HUES64 (cell line): ENCODE data around the gene DDT.
"Not testable (repeated sequence)": the region's sequence is repeated elsewhere in the genome, so short reads cannot be mapped to it uniquely, and the experiment has no call there.

Experiments used
- H3K27ac ChIP-seq: 2 replicates; pipeline ENCODE4 v1.7.0; 2013; ENCODE audit warnings: low read depth, low read length, inconsistent platforms
- H3K27me3 ChIP-seq: 2 replicates; pipeline ENCODE4 v1.6.1; 2013; ENCODE audit warnings: mild to moderate bottlenecking, low read length; ENCODE audit not compliant: insufficient read depth
- H3K36me3 ChIP-seq: 2 replicates; pipeline ENCODE4 v1.6.1; 2013; ENCODE audit warnings: mild to moderate bottlenecking, low read length; ENCODE audit not compliant: insufficient read depth
- H3K4me1 ChIP-seq: 2 replicates; pipeline ENCODE4 v1.6.1; 2013; ENCODE audit warnings: mild to moderate bottlenecking, low read length, moderate library complexity; ENCODE audit not compliant: insufficient read depth
- H3K4me3 ChIP-seq: 2 replicates; pipeline ENCODE4 v1.5.1; 2013; ENCODE audit warnings: mild to moderate bottlenecking, low read length, moderate library complexity
- H3K9ac ChIP-seq: 2 replicates; pipeline ENCODE4 v1.6.1; 2013; ENCODE audit warnings: mild to moderate bottlenecking, low read depth, low read length
- H3K9me3 ChIP-seq: 2 replicates; pipeline ENCODE4 v1.6.1; 2013; ENCODE audit warnings: low read depth, low read length; ENCODE audit not compliant: insufficient read depth
- WGBS: fragments of 150-250, 120-280 bp; methylation state at CpG from one replicate; pipeline ENCODE4 v1.1.7; 2013; ENCODE audit warnings: missing lambda C conversion rate; 5-methylcytosine and 5-hydroxymethylcytosine counted together

Gene DDT

DNA sequence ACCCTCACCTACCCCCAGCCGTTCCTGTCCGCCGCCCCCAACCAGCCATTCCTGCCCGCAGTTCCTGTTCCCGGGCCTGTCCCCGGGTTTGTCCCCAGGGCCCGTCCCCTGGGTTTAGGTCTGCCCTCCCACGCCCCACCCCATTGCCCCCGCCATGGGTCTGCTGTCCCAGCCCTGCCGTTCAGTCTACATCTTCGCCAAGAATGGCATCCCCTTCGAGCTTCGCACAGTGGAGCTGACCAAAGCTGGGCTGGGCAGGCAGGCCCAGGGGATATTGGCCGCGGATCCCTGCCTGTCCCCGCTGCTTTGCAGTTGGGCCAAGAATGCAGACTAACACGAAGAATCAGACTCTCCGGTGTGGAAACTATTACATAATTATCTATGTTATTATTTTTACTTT is 24.5 kb downstream of the DDT start:
- H3K36me3 ChIP-seq, H3K9me3 ChIP-seq, H3K9ac ChIP-seq, H3K4me1 ChIP-seq, H3K4me3 ChIP-seq, H3K27ac ChIP-seq, H3K27me3 ChIP-seq: not testable (repeated sequence)
- 86% methylated on average over 16 of the region's 18 CpGs for WGBS

DNA sequence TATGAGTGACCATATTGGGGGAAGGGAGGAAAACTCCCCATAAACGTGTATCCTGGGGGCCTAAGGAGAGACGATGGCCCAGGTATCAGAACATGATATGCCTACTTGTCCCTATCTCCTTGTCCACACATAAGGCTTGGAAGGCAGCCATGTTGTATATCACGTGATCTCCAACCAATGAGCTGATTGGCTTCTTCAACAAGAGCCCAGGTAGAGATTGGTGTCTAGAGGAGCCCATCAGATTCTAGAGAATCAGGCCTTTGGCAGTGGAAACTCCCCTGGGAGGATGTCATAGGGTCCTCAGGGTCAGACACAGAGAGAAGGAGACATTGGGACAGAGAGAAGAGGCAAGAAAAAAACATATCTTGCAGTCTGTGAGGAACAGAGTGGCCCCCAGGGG is 26.9 kb downstream of the DDT start:
- not testable (repeated sequence) for H3K4me1 ChIP-seq, H3K9me3 ChIP-seq, H3K27ac ChIP-seq, H3K36me3 ChIP-seq, H3K27me3 ChIP-seq, H3K9ac ChIP-seq, H3K4me3 ChIP-seq
- 85% methylated on average over 1 of the region's 3 CpGs for WGBS

- H3K4me1 ChIP-seq, H3K27ac ChIP-seq, H3K36me3 ChIP-seq, H3K9me3 ChIP-seq, H3K9ac ChIP-seq, H3K27me3 ChIP-seq, H3K4me3 ChIP-seq: not testable (repeated sequence)
- WGBS, result no CpG with 5 or more reads among the region's 14 CpGs
Observed at GRCh38 chr22:23940166-23940565, 34.1 kb downstream of the DDT start.

- Histone ChIP-seq H3K4me3 (no peak overlapping the region), H3K27me3 (no peaks in the 10 kb centered on the region), H3K9ac (no peak overlapping the region), H3K27ac (no peak overlapping the region), H3K9me3 (no peaks in the 10 kb centered on the region), H3K36me3 (no peaks in the 10 kb centered on the region), H3K4me1 (no peaks in the 10 kb centered on the region)
- WGBS, result 83% methylated on average over 3 of the region's 3 CpGs
Observed at GRCh38 chr22:23939017-23939357, 35.3 kb downstream of the DDT start.

GRCh38 chr22:23938328-23939016 is 35.8 kb downstream of the DDT start:
- 95% methylated on average over 5 of the region's 5 CpGs for WGBS

GRCh38 chr22:23926561-23926960 is 47.7 kb downstream of the DDT start:
- H3K9me3 ChIP-seq, result peaks cover 23% of the 10 kb centered on the region
- H3K36me3 ChIP-seq, result peaks cover 21% of the 10 kb centered on the region
- no peaks in the 10 kb centered on the region for H3K27me3 ChIP-seq
- no peaks in the 10 kb centered on the region for H3K4me1 ChIP-seq
- H3K9ac ChIP-seq, result no peak overlapping the region
- WGBS, result 76% methylated on average over 14 of the region's 14 CpGs
- no peak overlapping the region for H3K27ac ChIP-seq
- no peak overlapping the region for H3K4me3 ChIP-seq

More at GRCh38 chr22:23938328-23939016, 35.8 kb downstream of the DDT start:
- H3K4me3 ChIP-seq, result no peak overlapping the region
- no peak overlapping the region for H3K9ac ChIP-seq
- no peak overlapping the region for H3K27ac ChIP-seq
- H3K36me3 ChIP-seq, result no peaks in the 10 kb centered on the region
- no peaks in the 10 kb centered on the region for H3K27me3 ChIP-seq
- H3K9me3 ChIP-seq, result no peaks in the 10 kb centered on the region
- H3K4me1 ChIP-seq, result no peaks in the 10 kb centered on the region

GRCh38 chr22:23925020-23925606 is 49.1 kb downstream of the DDT start:
- no peaks in the 10 kb centered on the region for H3K27me3 ChIP-seq
- peaks cover 18% of the 10 kb centered on the region for H3K9me3 ChIP-seq
- no peaks in the 10 kb centered on the region for H3K4me1 ChIP-seq
- 96% methylated on average over 5 of the region's 6 CpGs for WGBS
- no peak overlapping the region for H3K27ac ChIP-seq
- peaks cover 21% of the 10 kb centered on the region for H3K36me3 ChIP-seq
- H3K4me3 ChIP-seq, result no peak overlapping the region
- H3K9ac ChIP-seq, result no peak overlapping the region

GRCh38 chr22:23922921-23923320 is 51.3 kb downstream of the DDT start:
- 94% methylated on average over 2 of the region's 2 CpGs for WGBS

DNA sequence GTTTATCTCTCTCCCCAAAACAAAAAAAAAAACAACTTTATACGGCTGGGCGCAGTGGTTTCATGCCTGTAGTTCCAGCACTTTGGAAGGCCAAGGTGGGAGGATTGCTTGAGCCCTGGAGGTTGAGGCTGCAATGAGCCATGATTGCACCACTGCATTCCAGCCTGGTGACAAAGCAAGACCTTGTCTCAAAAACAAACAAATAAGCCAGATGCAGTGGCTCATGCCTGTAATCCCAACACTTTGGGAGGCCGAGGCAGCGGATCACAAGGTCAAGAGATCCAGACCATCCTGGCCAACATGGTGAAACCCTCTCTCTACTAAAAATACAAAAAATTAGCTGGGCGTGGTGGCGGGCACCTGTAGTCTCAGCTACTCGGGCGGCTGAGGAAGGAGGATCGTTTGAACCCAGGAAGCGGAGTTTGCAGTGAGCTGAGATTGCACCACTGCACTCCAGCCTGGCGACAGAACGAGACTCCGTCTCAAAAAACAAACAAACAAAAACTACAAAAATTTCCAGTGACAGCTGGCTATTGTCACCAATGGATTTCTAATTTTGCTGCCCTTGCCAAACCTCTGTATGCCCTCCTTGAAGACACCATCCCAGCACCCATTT is 52.5 kb downstream of the DDT start:
- H3K9ac ChIP-seq, H3K27me3 ChIP-seq, H3K27ac ChIP-seq, H3K4me1 ChIP-seq, H3K4me3 ChIP-seq: not testable (repeated sequence)
- Histone ChIP-seq H3K9me3 (peaks cover 18% of the 10 kb centered on the region), H3K36me3 (peaks cover 21% of the 10 kb centered on the region)
- WGBS, result 96% methylated on average over 13 of the region's 13 CpGs

More at GRCh38 chr22:23922921-23923320, 51.3 kb downstream of the DDT start:
- Histone ChIP-seq H3K9ac (no peak overlapping the region), H3K9me3 (peaks cover 18% of the 10 kb centered on the region), H3K4me3 (no peak overlapping the region), H3K27ac (no peak overlapping the region), H3K4me1 (no peaks in the 10 kb centered on the region), H3K36me3 (peaks cover 21% of the 10 kb centered on the region), H3K27me3 (no peaks in the 10 kb centered on the region)
